H1 (cell line): ENCODE data around the gene SEL1L3.

Experiments
- CEBPB ChIP-seq: IDR thresholded peaks from 2 replicates; pipeline ENCODE4 v1.6.1; 2012; ENCODE audit warnings: low read depth, low read length
- CHD1 ChIP-seq: IDR thresholded peaks from 2 replicates; pipeline ENCODE4 v1.6.1; 2012; ENCODE audit warnings: low read depth, low read length, improper control_type of control experiment
- GABPA ChIP-seq: IDR thresholded peaks from 2 replicates; pipeline ENCODE4 v1.6.1; 2011; ENCODE audit warnings: mild to moderate bottlenecking, low read length, moderate library complexity, borderline replicate concordance; ENCODE audit not compliant: insufficient read depth
- KDM1A ChIP-seq: fragments of 200-600, 300-600 bp; sonication (generic); IDR thresholded peaks from 2 replicates; pipeline ENCODE4 v1.7.1; 2016; ENCODE audit warnings: mild to moderate bottlenecking, low read length, borderline replicate concordance
- POLR2A ChIP-seq, 2 experiments: IDR thresholded peaks; 1 replicate in 1 of 2; 2 replicates in 1 of 2; pipeline ENCODE4 v1.6.1; 2011; ENCODE audit warnings: low read depth in 2 of 2, low read length in 2 of 2, mild to moderate bottlenecking in 2 of 2; ENCODE audit errors: control extremely low read depth in 1 of 2
- RNF2 ChIP-seq: fragments of 200-900, 300-1000 bp; sonication (generic); IDR thresholded peaks from 2 replicates; pipeline ENCODE4 v1.7.1; 2016; ENCODE audit warnings: borderline replicate concordance, low read depth, mild to moderate bottlenecking, antibody characterized with exemption, low read length; ENCODE audit not compliant: poor library complexity, severe bottlenecking; ENCODE audit errors: missing control alignments
- TF ChIP-seq, protein P1 (sequence below), 3 experiments: IDR thresholded peaks; 1 replicate in 2 of 3; 2 replicates in 1 of 3; pipeline versions ENCODE4 v1.5.1 to v1.6.1; 2011; ENCODE audit warnings: low read length in 3 of 3, mild to moderate bottlenecking in 3 of 3, inconsistent platforms in 2 of 3, low read depth in 1 of 3, moderate library complexity in 1 of 3; ENCODE audit not compliant: insufficient read depth in 1 of 3; ENCODE audit errors: control extremely low read depth in 1 of 3

DNA sequence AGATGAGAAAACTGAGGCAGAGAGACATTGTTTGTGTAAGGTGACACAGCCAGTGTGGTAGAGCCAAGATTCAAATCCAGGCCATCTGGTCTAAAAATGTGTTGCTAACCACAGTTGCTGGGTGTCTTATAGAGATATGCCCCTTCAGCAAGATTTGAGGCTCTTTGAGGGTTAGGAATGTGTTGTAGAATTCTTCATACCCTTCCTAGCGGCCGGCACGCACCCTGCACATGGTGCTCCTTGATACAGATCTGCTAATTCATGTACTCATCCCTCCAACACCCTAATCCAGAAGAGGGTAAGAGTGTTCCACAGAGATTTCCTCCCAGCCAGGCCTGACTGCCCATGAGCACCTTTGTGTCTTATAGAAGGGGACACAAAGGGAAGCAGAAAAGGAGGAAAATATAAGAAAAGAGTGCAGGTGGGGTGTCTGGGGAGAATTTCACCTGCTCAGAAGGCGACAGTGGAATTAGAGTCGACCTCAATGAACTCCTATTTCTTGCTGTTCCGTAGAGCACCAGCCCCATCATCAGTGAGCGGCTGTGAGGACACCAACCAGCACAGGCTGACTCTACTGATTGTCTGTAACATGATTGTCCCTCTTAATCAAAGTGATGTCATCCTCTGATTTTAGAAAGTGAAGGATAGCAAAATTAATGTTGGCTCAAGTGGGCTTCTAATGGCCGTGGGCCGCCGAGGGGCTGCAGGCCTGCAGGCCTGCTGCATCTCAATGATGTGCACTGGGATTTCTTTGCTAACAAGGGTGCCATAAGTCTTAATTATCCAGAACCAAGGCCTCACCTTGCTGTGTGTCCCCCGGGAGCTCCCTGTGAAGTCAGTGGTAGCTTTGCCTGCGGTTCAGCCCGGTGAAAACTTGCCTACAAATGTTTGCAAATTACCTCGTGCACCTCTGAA, 27.1 kb upstream of the SEL1L3 start:
- TF ChIP-seq, protein P1, sequence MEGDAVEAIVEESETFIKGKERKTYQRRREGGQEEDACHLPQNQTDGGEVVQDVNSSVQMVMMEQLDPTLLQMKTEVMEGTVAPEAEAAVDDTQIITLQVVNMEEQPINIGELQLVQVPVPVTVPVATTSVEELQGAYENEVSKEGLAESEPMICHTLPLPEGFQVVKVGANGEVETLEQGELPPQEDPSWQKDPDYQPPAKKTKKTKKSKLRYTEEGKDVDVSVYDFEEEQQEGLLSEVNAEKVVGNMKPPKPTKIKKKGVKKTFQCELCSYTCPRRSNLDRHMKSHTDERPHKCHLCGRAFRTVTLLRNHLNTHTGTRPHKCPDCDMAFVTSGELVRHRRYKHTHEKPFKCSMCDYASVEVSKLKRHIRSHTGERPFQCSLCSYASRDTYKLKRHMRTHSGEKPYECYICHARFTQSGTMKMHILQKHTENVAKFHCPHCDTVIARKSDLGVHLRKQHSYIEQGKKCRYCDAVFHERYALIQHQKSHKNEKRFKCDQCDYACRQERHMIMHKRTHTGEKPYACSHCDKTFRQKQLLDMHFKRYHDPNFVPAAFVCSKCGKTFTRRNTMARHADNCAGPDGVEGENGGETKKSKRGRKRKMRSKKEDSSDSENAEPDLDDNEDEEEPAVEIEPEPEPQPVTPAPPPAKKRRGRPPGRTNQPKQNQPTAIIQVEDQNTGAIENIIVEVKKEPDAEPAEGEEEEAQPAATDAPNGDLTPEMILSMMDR (IDR thresholded peaks at IDR 0.05; ENCODE audit: control extremely low read depth in 1 of 3, insufficient read depth in 1 of 3, low read depth in 1 of 3, low read length in 3 of 3), result no peak
- TF ChIP-seq CEBPB (no peak), KDM1A (no peak), POLR2A (IDR thresholded peaks at IDR 0.05; ENCODE audit: control extremely low read depth in 1 of 2, low read depth in 2 of 2, low read length in 2 of 2) (no peak), RNF2 (no peak), GABPA (no peak), CHD1 (no peak)
